Mesothelial cell of epicardium (in vitro differentiated cells): ENCODE measurements around the gene TAS1R3. TPM values are rescaled to one million over a fixed set of nuclear protein-coding genes. Genes with fewer than 3 reads are reported as not detected.

Experiments used
- DNase-seq, 2 experiments: peaks; one replicate each; pipeline ENCODE4 v3.0.0; 2021; ENCODE audit warnings: low spot score in 2 of 2; ENCODE audit not compliant: unreplicated experiment in 2 of 2
- H3K27ac Mint-ChIP-seq: 2 replicates; pipeline ENCODE4 v1.8.0; 2021; ENCODE audit warnings: mixed read lengths
- H3K27me3 Mint-ChIP-seq: 2 replicates; pipeline ENCODE4 v1.8.0; 2021; ENCODE audit warnings: low read depth, mixed read lengths
- H3K36me3 Mint-ChIP-seq: 2 replicates; pipeline ENCODE4 v1.8.0; 2021; ENCODE audit warnings: mixed read lengths
- H3K4me1 Mint-ChIP-seq: 2 replicates; pipeline ENCODE4 v1.8.0; 2021; ENCODE audit warnings: mixed read lengths
- H3K4me3 Mint-ChIP-seq: 2 replicates; pipeline ENCODE4 v1.8.0; 2021; ENCODE audit warnings: mild to moderate bottlenecking, moderate library complexity, mixed read lengths
- H3K9me3 Mint-ChIP-seq: 2 replicates; pipeline ENCODE4 v1.8.0; 2021; ENCODE audit warnings: mixed read lengths
- CTCF ChIP-seq: fragments of 200-600 bp; sonication (generic); IDR thresholded peaks from one replicate; pipeline ENCODE4 v1.5.0; 2021; ENCODE audit warnings: antibody characterized with exemption; ENCODE audit not compliant: unreplicated experiment
- total RNA-seq: library from RNA; stranded (reverse); gene quantifications from 3 replicates; pipeline ENCODE4 v1.2.1, GENCODE V29; 2021

Gene TAS1R3
- total RNA-seq, 1 donor from 2014 or later = 0.98 TPM

- Mint-ChIP-seq H3K27ac (no peak overlapping the region), H3K4me3 (peak overlapping the region; percentile 15), H3K9me3 (no peaks in the 10 kb centered on the region)
Observed at GRCh38 chr1:1353389-1354151, 22.5 kb downstream of the TAS1R3 start.

GRCh38 chr1:1354271-1355247, 23.5 kb downstream of the TAS1R3 start:
- DNase-seq = no peak
- Mint-ChIP-seq H3K27ac (no peak overlapping the region), H3K4me3 (peak overlapping the region; percentile 52), H3K27me3 (peaks cover 4% of the 10 kb centered on the region), H3K4me1 (peaks cover 33% of the 10 kb centered on the region), H3K9me3 (no peaks in the 10 kb centered on the region), H3K36me3 (peaks cover 2% of the 10 kb centered on the region)
- TF ChIP-seq CTCF = no peak

More at GRCh38 chr1:1353389-1354151, 22.5 kb downstream of the TAS1R3 start:
- DNase-seq = no peak
- no peak for TF ChIP-seq CTCF
- Mint-ChIP-seq H3K4me1 (peaks cover 25% of the 10 kb centered on the region), H3K36me3 (peaks cover 2% of the 10 kb centered on the region), H3K27me3 (peaks cover 4% of the 10 kb centered on the region)

- Mint-ChIP-seq H3K27me3 (peaks cover 4% of the 10 kb centered on the region), H3K4me1 (peaks cover 37% of the 10 kb centered on the region), H3K36me3 (peaks cover 2% of the 10 kb centered on the region), H3K27ac (no peak overlapping the region), H3K4me3 (no peak overlapping the region), H3K9me3 (no peaks in the 10 kb centered on the region)
- no peak for DNase-seq
- no peak for TF ChIP-seq CTCF
Observed at GRCh38 chr1:1355416-1355815, 24.3 kb downstream of the TAS1R3 start.

- Mint-ChIP-seq H3K9me3 (no peaks in the 10 kb centered on the region), H3K4me1 (peaks cover 43% of the 10 kb centered on the region), H3K27me3 (peaks cover 4% of the 10 kb centered on the region), H3K27ac (no peak overlapping the region), H3K4me3 (peak overlapping the region; percentile 78), H3K36me3 (peaks cover 2% of the 10 kb centered on the region)
- no peak for TF ChIP-seq CTCF
- DNase-seq = no peak
Observed at GRCh38 chr1:1356166-1356795, 25.2 kb downstream of the TAS1R3 start.

- H3K27me3 Mint-ChIP-seq = peaks cover 4% of the 10 kb centered on the region
- peak overlapping the region; percentile 94 for H3K27ac Mint-ChIP-seq
- TF ChIP-seq CTCF = no peak
- peak overlapping the region; percentile 78 for H3K4me3 Mint-ChIP-seq
- H3K36me3 Mint-ChIP-seq = peaks cover 2% of the 10 kb centered on the region
- H3K9me3 Mint-ChIP-seq = no peaks in the 10 kb centered on the region
- H3K4me1 Mint-ChIP-seq = peaks cover 44% of the 10 kb centered on the region
- DNase-seq = no peak
Observed at GRCh38 chr1:1356796-1357401, 25.8 kb downstream of the TAS1R3 start.
